Neuron (in vitro differentiated cells): ENCODE results near the gene IL11RA.

Source experiments
- H2AFZ ChIP-seq: one replicate; pipeline ENCODE4 v1.6.1; 2013; ENCODE audit warnings: low read depth, mild to moderate bottlenecking, inconsistent platforms, low read length, moderate library complexity
- H3K27me3 ChIP-seq: one replicate; pipeline ENCODE4 v1.6.1; 2013; ENCODE audit warnings: low read length; ENCODE audit not compliant: insufficient read depth
- H3K36me3 ChIP-seq: one replicate; pipeline ENCODE4 v1.6.1; 2013; ENCODE audit warnings: low read length; ENCODE audit not compliant: insufficient read depth
- H3K4me1 ChIP-seq: one replicate; pipeline ENCODE4 v1.6.1; 2013; ENCODE audit warnings: low read length; ENCODE audit not compliant: insufficient read depth
- H3K4me3 ChIP-seq: 2 replicates; pipeline ENCODE4 v1.5.1; 2013; ENCODE audit warnings: mild to moderate bottlenecking, low read length, moderate library complexity
- H3K9me3 ChIP-seq: one replicate; pipeline ENCODE4 v1.6.1; 2013; ENCODE audit warnings: low read length

The IL11RA gene

DNA sequence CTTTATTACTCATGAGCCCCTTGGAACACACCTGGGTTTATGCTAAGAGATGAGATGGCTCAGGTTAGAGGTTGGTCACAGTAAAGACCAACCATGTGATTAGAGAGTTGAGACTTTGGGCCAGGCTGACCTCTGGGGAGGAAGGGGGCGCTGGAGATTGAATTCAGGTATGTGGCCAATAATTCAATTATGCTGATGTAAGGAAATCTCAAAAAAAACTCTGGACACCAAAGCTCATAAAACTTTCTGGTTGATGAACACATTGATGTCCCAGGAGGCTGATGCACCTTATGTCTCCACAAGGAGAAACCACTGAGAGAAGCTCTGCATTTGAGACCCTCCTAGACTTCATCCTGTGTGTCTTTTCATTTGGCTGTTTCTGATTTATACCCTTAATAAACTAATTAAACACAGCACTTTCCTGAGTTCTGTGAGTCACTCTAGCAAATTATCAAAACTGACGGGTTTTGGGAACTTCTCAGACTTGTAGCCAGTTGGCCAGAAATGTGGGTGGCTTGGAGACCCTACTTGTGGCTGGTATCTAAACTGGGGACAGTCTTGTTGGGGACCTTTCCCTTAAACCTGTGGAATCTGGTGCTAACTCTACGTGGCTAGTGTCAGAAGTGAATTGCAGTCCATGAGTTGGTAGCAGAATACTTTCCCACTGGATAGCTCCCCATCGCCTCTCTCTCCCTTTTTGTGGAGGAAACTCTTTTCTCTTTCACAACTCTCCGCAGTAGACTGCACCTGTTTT is 18.0 kb downstream of the IL11RA start:
- H3K9me3 ChIP-seq, result no peaks in the 10 kb centered on the region
- peaks cover 4% of the 10 kb centered on the region for H3K4me1 ChIP-seq
- no peak overlapping the region for H2AFZ ChIP-seq
- H3K27me3 ChIP-seq, result no peaks in the 10 kb centered on the region
- H3K36me3 ChIP-seq, result no peaks in the 10 kb centered on the region
- H3K4me3 ChIP-seq, result no peak overlapping the region

DNA sequence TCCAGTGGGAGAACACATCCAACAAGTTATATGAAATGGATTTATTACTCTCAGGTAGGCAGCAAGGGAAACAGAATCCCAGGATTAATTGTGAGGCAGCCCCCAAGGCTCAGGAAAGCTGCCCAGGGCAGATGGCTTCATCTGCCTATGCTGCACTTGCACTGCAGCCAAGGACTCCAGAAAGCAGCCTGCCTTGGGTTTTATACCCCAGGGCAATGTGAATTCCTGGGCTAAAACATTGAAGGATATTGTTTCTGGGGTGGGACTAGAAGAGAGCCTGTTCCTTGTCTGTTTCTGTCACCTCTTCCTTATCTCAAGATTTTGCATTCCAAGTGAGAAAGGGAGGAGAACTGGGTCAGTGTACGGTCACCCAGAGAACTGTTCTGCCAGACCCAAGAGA is 19.3 kb downstream of the IL11RA start:
- no peak overlapping the region for H2AFZ ChIP-seq
- H3K9me3 ChIP-seq, result no peaks in the 10 kb centered on the region
- peaks cover 2% of the 10 kb centered on the region for H3K4me1 ChIP-seq
- H3K36me3 ChIP-seq, result no peaks in the 10 kb centered on the region
- no peaks in the 10 kb centered on the region for H3K27me3 ChIP-seq
- H3K4me3 ChIP-seq, result no peak overlapping the region

DNA sequence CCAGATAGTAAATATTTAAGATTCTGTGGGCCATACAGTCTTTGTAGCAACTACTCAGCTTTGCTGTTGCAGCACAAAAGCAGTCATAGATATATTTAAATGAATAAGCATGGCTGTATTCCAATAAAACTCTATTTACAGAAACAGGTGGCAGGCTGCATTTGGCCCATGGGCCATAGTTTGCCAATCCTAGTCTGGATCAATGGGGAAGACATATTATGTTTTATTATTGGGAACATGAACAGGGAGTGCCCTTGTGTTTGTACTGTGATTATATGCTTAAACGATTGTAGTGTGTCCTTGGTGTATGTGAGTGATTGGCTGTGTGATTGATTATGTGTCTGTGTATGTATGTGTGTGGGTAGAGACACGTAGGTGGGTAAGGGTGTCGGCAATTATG is 22.5 kb downstream of the IL11RA start:
- H3K4me3 ChIP-seq, result no peak overlapping the region
- no peak overlapping the region for H2AFZ ChIP-seq
- H3K36me3 ChIP-seq, result no peaks in the 10 kb centered on the region
- no peaks in the 10 kb centered on the region for H3K27me3 ChIP-seq
- H3K9me3 ChIP-seq, result no peaks in the 10 kb centered on the region
- H3K4me1 ChIP-seq, result no peaks in the 10 kb centered on the region

DNA sequence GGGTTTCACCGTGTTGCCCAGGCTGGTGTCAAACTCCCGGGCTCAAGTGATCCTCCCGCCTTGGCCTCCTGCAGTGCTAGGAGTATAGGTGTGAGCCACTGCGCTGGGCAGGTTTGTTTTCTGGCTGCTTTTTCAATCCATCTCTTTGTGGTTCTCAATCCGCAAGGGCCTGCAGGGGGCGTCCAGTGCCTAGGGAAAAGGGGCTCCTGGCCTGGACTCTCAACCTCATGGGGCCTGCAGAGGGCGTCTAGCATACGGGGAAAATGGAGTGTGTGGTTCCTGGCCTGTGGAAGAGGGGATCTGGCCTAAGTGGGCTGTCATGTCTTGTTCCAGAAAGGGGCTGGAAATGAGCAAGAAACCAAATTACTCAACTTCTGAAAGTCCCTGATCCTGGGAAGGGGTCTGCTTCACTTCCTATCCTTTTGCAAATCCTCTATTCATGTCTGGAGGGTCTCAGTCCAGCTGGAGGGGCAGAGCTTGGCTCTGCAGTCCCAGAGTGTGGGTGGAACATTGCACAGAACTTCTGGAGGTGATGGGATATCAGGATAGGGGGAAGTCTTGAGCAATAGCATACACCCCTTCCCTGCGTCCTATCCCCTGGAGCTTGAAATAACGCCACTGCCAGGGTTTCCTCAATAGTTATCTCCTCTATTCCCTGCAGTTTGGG is 23.2 kb downstream of the IL11RA start:
- Histone ChIP-seq H3K9me3 (no peaks in the 10 kb centered on the region), H3K27me3 (no peaks in the 10 kb centered on the region), H3K4me3 (no peak overlapping the region), H3K36me3 (no peaks in the 10 kb centered on the region), H3K4me1 (no peaks in the 10 kb centered on the region), H2AFZ (no peak overlapping the region)

DNA sequence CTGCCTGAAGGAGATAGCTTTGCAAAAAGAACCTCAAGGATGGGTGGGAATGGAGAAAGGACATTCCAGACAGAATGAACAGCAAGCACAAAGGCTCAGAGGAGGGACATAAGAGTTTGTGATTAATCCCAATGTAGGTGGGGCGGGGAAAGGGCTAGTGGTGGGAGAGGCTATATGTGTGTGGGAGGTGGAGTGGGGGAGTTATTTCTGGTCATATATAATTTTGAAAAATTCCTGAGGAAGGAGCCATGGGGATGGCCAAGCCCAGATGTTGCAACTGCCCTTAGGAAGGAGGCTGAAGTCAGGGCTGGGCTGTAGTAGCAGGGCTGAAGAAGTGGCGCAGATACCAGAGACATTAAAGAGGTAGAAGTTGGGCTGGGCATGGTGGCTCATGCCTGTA is 23.9 kb downstream of the IL11RA start:
- no peak overlapping the region for H2AFZ ChIP-seq
- H3K4me3 ChIP-seq, result no peak overlapping the region
- no peaks in the 10 kb centered on the region for H3K4me1 ChIP-seq
- no peaks in the 10 kb centered on the region for H3K27me3 ChIP-seq
- H3K36me3 ChIP-seq, result no peaks in the 10 kb centered on the region
- H3K9me3 ChIP-seq, result no peaks in the 10 kb centered on the region

DNA sequence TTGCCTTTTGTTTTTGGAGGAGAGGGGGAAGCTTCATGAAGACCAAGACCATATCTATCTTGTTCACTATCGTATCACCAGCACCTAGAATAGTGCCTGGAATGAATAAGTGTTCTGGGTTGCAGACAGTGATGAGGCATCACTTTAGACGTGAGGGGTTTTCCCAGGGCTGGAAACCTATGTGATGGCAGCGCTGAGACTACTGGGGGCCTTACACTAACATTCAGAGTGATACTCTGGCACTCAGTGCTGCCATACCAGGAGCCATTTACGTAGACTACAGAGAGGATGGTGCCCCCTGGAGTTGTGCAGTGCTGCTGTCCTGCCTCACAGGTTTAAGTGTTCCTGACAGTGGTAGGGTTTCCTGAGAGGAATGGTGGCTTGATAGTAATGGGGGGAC is 32.2 kb downstream of the IL11RA start:
- Histone ChIP-seq H3K4me1 (no peaks in the 10 kb centered on the region), H2AFZ (no peak overlapping the region), H3K27me3 (no peaks in the 10 kb centered on the region), H3K9me3 (no peaks in the 10 kb centered on the region), H3K4me3 (no peak overlapping the region), H3K36me3 (no peaks in the 10 kb centered on the region)

DNA sequence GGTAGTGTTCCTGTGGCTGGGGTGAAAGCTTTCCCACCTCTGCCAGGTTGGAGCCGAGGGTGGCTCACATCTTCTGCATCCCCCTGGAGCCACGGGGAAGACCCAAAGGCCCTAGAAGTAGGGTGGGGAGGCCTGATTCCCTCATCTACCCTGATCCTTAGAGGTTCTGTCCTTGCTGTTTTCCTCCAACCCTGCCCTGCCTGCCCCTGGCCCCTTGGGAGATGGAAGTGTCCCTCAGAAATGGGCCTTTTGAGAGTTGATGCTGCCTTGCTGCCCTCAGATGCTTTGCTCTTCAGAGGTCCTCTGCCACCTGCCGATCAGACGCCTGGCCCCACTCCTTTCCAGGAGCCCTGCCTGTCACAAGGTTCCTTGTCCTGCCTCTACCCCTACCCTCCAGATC is 32.8 kb downstream of the IL11RA start:
- Histone ChIP-seq H3K36me3 (no peaks in the 10 kb centered on the region), H3K4me3 (no peak overlapping the region), H3K4me1 (no peaks in the 10 kb centered on the region), H2AFZ (no peak overlapping the region), H3K9me3 (no peaks in the 10 kb centered on the region), H3K27me3 (no peaks in the 10 kb centered on the region)

DNA sequence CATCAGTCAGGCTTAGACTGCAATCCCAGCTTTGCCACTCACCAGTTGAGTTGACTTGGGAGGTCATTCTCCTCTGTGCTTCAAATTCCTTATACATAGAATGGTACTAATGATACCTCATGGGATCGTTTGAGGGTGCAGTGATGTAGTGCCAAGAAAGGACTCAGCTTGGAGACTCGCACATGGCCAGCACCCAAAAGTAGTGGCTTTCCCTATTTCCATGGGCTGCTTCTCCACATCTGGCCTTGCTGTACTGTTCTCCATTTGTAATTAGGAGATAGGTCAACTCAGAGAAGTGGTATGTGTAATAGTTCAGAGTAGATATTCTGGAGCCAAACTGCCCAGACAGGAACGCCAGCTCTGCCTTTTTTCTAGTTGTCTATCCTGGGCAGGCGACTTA is 33.6 kb downstream of the IL11RA start:
- Histone ChIP-seq H3K27me3 (no peaks in the 10 kb centered on the region), H3K4me3 (no peak overlapping the region), H2AFZ (no peak overlapping the region)

DNA sequence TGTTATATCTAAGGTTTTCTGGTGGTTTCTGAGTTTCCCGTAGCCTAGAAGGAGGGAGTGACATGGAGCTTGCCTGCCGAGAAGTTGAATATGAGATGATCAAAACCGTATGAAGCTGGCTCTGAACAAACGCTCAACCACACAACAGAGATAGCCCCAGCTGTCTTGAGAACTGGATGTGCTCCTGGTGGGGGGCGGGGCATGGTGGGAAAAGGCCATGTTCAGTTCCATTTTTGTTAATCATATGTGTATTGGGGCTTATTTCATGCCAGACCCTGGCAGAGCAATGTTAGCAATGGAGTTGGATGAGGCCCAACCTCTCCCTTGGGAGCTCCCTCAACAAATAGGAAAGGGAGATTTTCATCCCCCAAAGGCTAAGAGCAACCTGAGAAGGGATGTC is 34.2 kb downstream of the IL11RA start:
- H3K4me1 ChIP-seq, result no peaks in the 10 kb centered on the region
- H3K4me3 ChIP-seq, result no peak overlapping the region
- no peaks in the 10 kb centered on the region for H3K27me3 ChIP-seq
- H3K9me3 ChIP-seq, result no peaks in the 10 kb centered on the region
- H3K36me3 ChIP-seq, result no peaks in the 10 kb centered on the region
- H2AFZ ChIP-seq, result no peak overlapping the region

More for the DNA sequence above, 33.6 kb downstream of the IL11RA start:
- Histone ChIP-seq H3K9me3 (no peaks in the 10 kb centered on the region), H3K36me3 (no peaks in the 10 kb centered on the region), H3K4me1 (no peaks in the 10 kb centered on the region)

DNA sequence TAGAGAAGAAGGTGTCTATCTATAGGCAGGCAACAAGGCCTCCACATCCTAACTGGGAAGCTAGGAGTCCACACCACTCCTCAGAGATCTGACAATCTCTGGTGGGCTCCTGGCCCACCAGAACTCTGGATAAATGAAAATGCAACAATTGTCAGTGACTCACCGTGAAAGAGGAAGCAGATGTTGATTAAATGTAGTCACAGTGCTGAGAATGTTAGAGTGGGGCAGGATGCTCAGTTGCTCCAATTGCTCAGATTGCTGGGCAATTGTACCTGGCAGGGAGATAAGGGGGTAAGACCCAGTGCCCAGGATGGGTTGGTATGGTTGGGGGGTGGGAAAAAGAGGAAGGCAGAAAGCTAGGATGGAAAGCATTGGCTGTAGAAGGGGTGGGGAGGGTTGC is 34.7 kb downstream of the IL11RA start:
- H3K4me3 ChIP-seq, result no peak overlapping the region
- H3K36me3 ChIP-seq, result no peaks in the 10 kb centered on the region
- H3K27me3 ChIP-seq, result peaks cover 3% of the 10 kb centered on the region
- no peaks in the 10 kb centered on the region for H3K4me1 ChIP-seq
- H3K9me3 ChIP-seq, result no peaks in the 10 kb centered on the region
- H2AFZ ChIP-seq, result no peak overlapping the region

DNA sequence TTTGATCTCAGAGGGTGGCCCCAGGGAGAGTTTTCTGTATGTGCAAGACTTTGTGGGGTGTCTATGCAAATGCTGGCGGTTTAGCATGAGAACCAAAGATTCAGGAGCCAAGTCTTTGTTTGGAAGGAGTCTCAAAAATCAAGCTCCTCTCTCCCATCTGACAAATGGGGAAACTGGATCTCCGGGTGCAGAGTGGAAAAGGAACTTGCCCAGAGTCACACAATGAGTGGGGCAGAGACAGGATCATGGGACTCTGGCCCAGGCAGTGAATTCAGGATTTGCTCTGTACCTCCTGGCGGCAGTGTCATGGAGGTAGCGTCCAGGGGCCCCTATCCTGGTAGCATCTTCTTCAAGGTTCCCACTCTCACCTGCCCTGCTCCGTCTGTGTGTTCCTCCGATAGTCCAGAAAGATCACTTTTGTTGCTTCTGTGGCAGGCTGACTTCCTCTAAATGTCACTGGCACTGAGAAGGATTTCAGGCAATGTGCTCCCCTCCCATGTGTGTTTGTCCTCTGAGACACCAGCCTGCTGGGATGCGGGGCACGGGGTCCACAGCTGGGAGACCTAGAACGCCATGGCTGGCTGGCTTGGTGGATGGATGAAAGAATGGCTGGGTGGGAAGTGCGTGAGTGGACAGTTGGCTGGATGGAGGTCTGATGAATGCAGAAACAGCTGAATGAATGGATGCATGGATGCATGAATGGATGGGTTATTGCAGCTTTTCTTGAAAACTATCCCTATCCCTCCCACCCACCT is 35.5 kb downstream of the IL11RA start:
- no peak overlapping the region for H2AFZ ChIP-seq
- H3K36me3 ChIP-seq, result no peaks in the 10 kb centered on the region
- no peaks in the 10 kb centered on the region for H3K4me1 ChIP-seq
- no peaks in the 10 kb centered on the region for H3K9me3 ChIP-seq
- H3K27me3 ChIP-seq, result peaks cover 3% of the 10 kb centered on the region
- no peak overlapping the region for H3K4me3 ChIP-seq

DNA sequence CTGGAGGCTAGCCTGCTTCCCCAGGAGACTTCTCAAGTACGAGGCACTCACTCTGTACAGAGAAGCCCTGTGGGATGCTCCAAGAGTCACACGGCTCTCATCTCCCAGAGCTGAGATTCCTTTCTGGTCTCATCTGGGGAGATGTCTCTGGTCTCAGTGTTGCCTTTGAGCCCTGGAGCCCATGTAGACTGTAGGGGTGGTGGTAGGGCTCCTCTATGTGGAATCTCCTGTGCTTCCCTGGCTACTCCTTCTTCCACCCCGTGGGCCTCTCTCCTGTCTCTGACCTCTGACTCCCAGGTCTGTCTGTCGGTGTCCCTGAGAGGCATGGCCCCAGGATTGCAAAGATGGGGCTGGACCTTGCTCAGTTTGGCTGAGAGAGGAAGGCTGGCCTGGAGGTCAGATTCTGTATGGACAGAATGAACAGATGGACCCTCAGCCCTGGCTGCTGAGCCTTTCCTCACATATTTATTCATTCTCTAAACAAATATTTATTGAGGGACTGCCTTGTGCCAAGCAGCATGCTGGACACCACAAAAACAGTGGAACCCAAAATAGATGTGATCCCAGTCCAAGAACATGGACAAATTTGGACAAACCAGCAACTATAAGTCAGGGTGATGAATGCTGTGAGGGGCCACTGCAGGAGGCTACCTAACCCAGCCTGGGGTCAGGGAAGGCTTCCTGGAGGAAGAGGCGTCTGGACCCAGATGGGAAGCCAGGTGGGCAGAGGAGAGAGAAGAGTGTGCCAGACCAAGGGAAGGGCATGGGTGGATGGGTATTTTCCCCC is 36.5 kb downstream of the IL11RA start:
- no peaks in the 10 kb centered on the region for H3K36me3 ChIP-seq
- no peaks in the 10 kb centered on the region for H3K4me1 ChIP-seq
- H3K27me3 ChIP-seq, result peaks cover 3% of the 10 kb centered on the region
- H3K9me3 ChIP-seq, result no peaks in the 10 kb centered on the region
- H3K4me3 ChIP-seq, result no peak overlapping the region
- no peak overlapping the region for H2AFZ ChIP-seq

DNA sequence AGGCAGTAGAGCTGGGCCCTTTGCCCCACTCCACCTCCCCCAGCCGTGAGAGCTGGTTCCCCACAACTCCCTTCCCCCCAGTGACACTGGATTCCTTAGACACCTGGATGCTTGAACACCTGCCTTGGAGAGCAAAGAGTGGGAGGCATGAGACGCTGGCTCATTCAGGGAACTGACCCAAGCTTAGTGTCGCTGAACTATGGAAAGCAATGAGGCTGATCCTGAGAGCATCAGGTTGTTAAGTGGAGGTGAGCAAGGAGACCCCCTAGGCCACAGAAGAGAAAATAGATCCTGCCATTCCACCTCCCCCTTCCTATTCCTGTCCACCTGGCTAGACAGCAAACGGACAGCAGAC is 37.1 kb downstream of the IL11RA start:
- no peak overlapping the region for H3K4me3 ChIP-seq
- no peaks in the 10 kb centered on the region for H3K36me3 ChIP-seq
- H3K4me1 ChIP-seq, result no peaks in the 10 kb centered on the region
- H3K27me3 ChIP-seq, result peaks cover 3% of the 10 kb centered on the region
- H3K9me3 ChIP-seq, result no peaks in the 10 kb centered on the region
- H2AFZ ChIP-seq, result no peak overlapping the region
